ENCODE results near the gene MARS1. TPM values are rescaled to one million over a fixed set of nuclear protein-coding genes. Genes with fewer than 3 reads are reported as not detected.
A peak's percentile ranks its signal among the peaks of the same experiment; 100 is the strongest.

MARS1 gene
- total RNA-seq, 3 donors from 2014 or later (not counting 1 experiment from before 2014, with no cell fraction given): 200 to 237 (median 218) TPM

DNA sequence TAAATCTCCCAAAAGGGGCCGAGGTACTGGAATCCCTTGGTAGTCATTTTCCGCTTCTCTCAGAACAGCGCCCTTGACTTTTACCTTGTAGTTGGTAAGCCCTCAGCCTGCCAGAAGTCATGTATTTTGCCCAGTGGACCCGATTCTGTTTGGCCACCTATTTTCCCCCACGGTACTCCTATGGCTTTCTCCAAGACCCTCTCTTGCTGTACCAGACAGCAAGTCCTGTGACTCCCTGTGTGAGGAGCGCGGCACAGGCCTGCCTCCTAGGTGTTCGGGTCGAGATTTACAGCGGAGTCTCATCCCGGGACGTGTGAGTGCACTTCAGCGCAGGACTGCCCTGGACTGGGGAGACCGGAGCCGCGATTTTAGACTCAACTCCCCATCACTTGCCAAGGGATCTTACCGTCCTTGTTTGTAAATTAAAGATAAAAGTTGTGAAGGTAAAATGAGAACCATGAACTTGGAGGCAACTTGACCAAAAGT, 33.7 kb downstream of the MARS1 start:
- intact Hi-C loops (cut with micrococcal nuclease): loop anchor here (2.0 to 5.0 kb wide), 2 partner anchors 35 to 171 kb away; partner anchors contain the start of gene OS9
- no peaks in the 10 kb centered on the region for H3K27me3 ChIP-seq (ENCODE audit: control insufficient read depth, insufficient read depth, low read length)
- peaks cover 33 to 90% of the 10 kb centered on the region in 2 donors for H3K4me1 Mint-ChIP-seq
- peaks cover 28% of the 10 kb centered on the region for H3K36me3 ChIP-seq (ENCODE audit: control insufficient read depth, insufficient read depth, low read length)
- peak overlapping the region; percentile 97 for H3K4me3 Mint-ChIP-seq
- H3K9me3 Mint-ChIP-seq: no peaks in the 10 kb centered on the region
- H3K27me3 Mint-ChIP-seq (ENCODE audit: low read depth in 2 of 2): no peaks in the 10 kb centered on the region
- ATAC-seq (no peak), DNase-seq (peak in 1 of 2 donors; percentile 40)
- H3K4me3 ChIP-seq (ENCODE audit: low read length): peak overlapping the region; percentile 58
- peak overlapping the region; percentile 99 for H3K27ac Mint-ChIP-seq
- peaks cover 7% of the 10 kb centered on the region for H3K36me3 Mint-ChIP-seq
- WGBS (ENCODE audit: insufficient coverage): 69% methylated on average over 17 of the region's 17 CpGs
- peaks cover 63% of the 10 kb centered on the region for H3K4me1 ChIP-seq (ENCODE audit: control insufficient read depth, insufficient read depth, low read length)
- no peak for TF ChIP-seq CTCF (IDR thresholded peaks at IDR 0.05)
- no peaks in the 10 kb centered on the region for H3K9me3 ChIP-seq (ENCODE audit: control insufficient read depth, insufficient read depth, low read length)
- peak overlapping the region; percentile 97 for H3K27ac ChIP-seq (ENCODE audit: low read length)

GRCh38 chr12:57522011-57522886, 34.4 kb downstream of the MARS1 start, which contains the start of gene MBD6:
Gene MBD6 (plus strand): TSS chr12:57522824. CDS start chr12:57524304, 1,480 bp downstream.
- Mint-ChIP-seq H3K4me3 (peak within 1 kb of the TSS; percentile 97), H3K27ac (peak within 1 kb of the TSS; percentile 99), H3K27me3 (ENCODE audit: low read depth in 2 of 2) (no peaks in the 10 kb centered on the region), H3K4me1 (peaks cover 33 to 89% of the 10 kb centered on the region in 2 donors), H3K36me3 (no peaks in the 10 kb centered on the region), H3K9me3 (no peaks in the 10 kb centered on the region)
- no peaks in the 10 kb centered on the region for H3K27me3 ChIP-seq (ENCODE audit: control insufficient read depth, insufficient read depth, low read length)
- no peak for TF ChIP-seq CTCF (IDR thresholded peaks at IDR 0.05)
- under 1% methylated on average over 56 of the region's 57 CpGs for WGBS (ENCODE audit: insufficient coverage)
- ATAC-seq (peak; percentile 42 to 59 (median 45)), DNase-seq (peak; percentile 91 to 96)
- no peaks in the 10 kb centered on the region for H3K9me3 ChIP-seq (ENCODE audit: control insufficient read depth, insufficient read depth, low read length)
- H3K4me1 ChIP-seq (ENCODE audit: control insufficient read depth, insufficient read depth, low read length): peaks cover 63% of the 10 kb centered on the region
- intact Hi-C loops (cut with micrococcal nuclease): loop anchor here (2.0 to 5.0 kb wide), 2 partner anchors 35 to 170 kb away; partner anchors contain the start of gene OS9
- peaks cover 27% of the 10 kb centered on the region for H3K36me3 ChIP-seq (ENCODE audit: control insufficient read depth, insufficient read depth, low read length)
- H3K4me3 ChIP-seq (ENCODE audit: low read length): peak within 1 kb of the TSS; percentile 71
- peak within 1 kb of the TSS; percentile 97 for H3K27ac ChIP-seq (ENCODE audit: low read length)

GRCh38 chr12:57522887-57523705, 35.2 kb downstream of the MARS1 start:
- peak overlapping the region; percentile 99 for H3K27ac Mint-ChIP-seq
- peaks cover 61% of the 10 kb centered on the region for H3K4me1 ChIP-seq (ENCODE audit: control insufficient read depth, insufficient read depth, low read length)

More at GRCh38 chr12:57522887-57523705, 35.2 kb downstream of the MARS1 start:
- 2% methylated on average over 17 of the region's 38 CpGs for WGBS (ENCODE audit: insufficient coverage)
- intact Hi-C loops (cut with micrococcal nuclease): loop anchor here (2.0 to 5.0 kb wide), 2 partner anchors 36 to 169 kb away; partner anchors contain the start of gene OS9
- Mint-ChIP-seq H3K4me3 (peak overlapping the region; percentile 91), H3K4me1 (peaks cover 32 to 82% of the 10 kb centered on the region in 2 donors), H3K9me3 (no peaks in the 10 kb centered on the region), H3K27me3 (ENCODE audit: low read depth in 2 of 2) (no peaks in the 10 kb centered on the region), H3K36me3 (no peaks in the 10 kb centered on the region)
- H3K36me3 ChIP-seq (ENCODE audit: control insufficient read depth, insufficient read depth, low read length): peaks cover 29% of the 10 kb centered on the region
- ATAC-seq: no peak
- TF ChIP-seq CTCF (IDR thresholded peaks at IDR 0.05): no peak
- H3K4me3 ChIP-seq (ENCODE audit: low read length): peak overlapping the region; percentile 71
- peak in 1 of 2 donors; percentile 70 for DNase-seq
- no peaks in the 10 kb centered on the region for H3K9me3 ChIP-seq (ENCODE audit: control insufficient read depth, insufficient read depth, low read length)
- peak overlapping the region; percentile 79 for H3K27ac ChIP-seq (ENCODE audit: low read length)
- H3K27me3 ChIP-seq (ENCODE audit: control insufficient read depth, insufficient read depth, low read length): no peaks in the 10 kb centered on the region
